Measurements from ENCODE around the gene FYN.

The FYN gene

DNA sequence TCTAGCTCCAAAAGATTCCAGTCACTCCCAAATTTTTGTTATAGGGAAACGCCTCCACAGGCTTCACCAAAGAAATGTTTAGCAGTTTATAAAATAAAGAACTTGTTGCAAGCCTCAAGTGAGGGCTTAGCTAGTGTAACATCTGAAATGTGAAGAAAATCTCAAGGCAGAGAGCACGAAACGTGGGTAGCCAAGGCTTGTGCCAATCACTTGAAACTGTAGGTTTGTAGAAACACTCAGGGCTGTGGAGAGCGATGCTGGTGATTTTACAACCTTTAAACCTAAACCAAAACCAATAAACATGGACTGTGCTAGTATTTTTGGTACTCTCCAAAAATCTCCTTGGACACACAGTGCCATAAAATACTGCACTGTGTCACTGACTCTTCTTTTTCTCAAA, 159.4 kb downstream of the FYN start:
- DNase-seq (ENCODE audit: insufficient read length, low spot score) (no peak), FAIRE-seq (no peak)
- TF ChIP-seq POU2F2 (IDR thresholded peaks at IDR 0.05; ENCODE audit: low read depth, low read length) (no peak), POLR2AphosphoS5 (IDR thresholded peaks at IDR 0.05; ENCODE audit: low read depth, low read length) (no peak), TAF1 (IDR thresholded peaks at IDR 0.05; ENCODE audit: low read depth, low read length) (no peak), SPI1 (IDR thresholded peaks at IDR 0.05; ENCODE audit: low read depth, low read length) (no peak), POLR2A (IDR thresholded peaks at IDR 0.05; ENCODE audit: low read depth, low read length) (no peak), PAX5 (IDR thresholded peaks at IDR 0.05; ENCODE audit: insufficient read depth, low read length, severe bottlenecking) (no peak)

DNA sequence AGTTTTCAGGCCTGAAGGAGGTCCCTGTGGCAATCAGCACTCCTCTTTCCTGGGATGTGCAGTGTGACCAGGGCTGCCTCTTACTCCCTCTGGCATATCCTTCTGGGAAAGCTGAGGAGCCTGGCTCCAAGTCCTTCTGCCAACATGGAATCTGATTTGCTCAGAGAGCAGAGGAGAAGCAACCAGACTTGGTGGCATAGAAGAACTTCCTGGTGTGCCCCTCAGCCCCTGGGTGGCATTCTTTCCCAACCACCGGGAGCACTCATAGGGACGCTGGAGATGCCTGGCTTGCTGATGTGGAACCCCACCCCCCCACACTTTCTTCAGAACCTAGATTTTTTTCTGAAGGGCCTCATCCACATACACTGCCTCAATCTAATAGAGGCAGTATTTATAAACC, 160.0 kb downstream of the FYN start:
- no peak for FAIRE-seq

DNA sequence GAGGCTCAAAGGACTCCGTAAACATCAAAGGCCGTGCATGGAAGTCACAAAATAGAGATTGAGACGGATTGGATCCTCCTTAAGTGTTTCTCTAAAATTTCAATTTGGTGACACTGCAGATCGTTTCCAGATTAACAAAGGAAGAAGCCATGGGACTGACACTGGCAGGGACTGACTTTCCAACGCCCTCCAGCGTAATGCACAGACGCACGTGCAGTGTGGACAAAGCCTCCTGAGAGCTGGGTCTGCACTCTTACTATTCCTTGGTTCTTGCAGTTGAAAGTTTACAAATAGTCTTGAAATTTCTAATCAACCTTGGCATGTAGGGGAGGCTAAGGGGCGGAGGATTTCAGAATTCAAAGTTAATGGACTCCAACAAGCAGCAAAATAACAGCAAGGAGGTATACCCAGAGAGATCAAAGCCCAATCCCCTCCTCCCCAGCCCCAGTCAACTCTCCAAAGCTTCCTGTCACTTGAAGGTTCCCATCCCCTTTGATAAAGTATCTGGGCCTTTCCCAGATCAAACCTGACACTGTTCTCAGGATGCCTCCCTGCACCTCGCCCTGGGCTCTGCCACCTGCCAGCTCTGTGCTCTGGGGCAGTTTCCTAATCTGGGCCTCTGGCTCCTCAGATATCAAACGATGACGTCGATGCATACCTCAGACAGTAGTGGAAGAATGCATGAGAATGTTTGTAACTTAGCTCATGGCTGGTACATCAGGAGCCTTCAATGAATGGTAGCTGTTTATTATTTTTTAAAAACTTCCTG, 161.1 kb downstream of the FYN start:
- FAIRE-seq (no peak), DNase-seq (ENCODE audit: insufficient read length, low spot score) (no peak)
- no peak for TF ChIP-seq POLR2AphosphoS5 (IDR thresholded peaks at IDR 0.05; ENCODE audit: low read depth, low read length)
- TF ChIP-seq POLR2A (IDR thresholded peaks at IDR 0.05; ENCODE audit: low read depth, low read length) = no peak
- no peak for TF ChIP-seq POU2F2 (IDR thresholded peaks at IDR 0.05; ENCODE audit: low read depth, low read length)
- TF ChIP-seq PAX5 (IDR thresholded peaks at IDR 0.05; ENCODE audit: insufficient read depth, low read length, severe bottlenecking) = no peak
- TF ChIP-seq TAF1 (IDR thresholded peaks at IDR 0.05; ENCODE audit: low read depth, low read length) = no peak
- TF ChIP-seq SPI1 (IDR thresholded peaks at IDR 0.05; ENCODE audit: low read depth, low read length) = no peak

More for the DNA sequence above, 160.0 kb downstream of the FYN start:
- TF ChIP-seq SPI1 (IDR thresholded peaks at IDR 0.05; ENCODE audit: low read depth, low read length) = no peak
- no peak for TF ChIP-seq POLR2A (IDR thresholded peaks at IDR 0.05; ENCODE audit: low read depth, low read length)
- TF ChIP-seq PAX5 (IDR thresholded peaks at IDR 0.05; ENCODE audit: insufficient read depth, low read length, severe bottlenecking) = no peak
- TF ChIP-seq TAF1 (IDR thresholded peaks at IDR 0.05; ENCODE audit: low read depth, low read length) = no peak
- TF ChIP-seq POU2F2 (IDR thresholded peaks at IDR 0.05; ENCODE audit: low read depth, low read length) = no peak
- TF ChIP-seq POLR2AphosphoS5 (IDR thresholded peaks at IDR 0.05; ENCODE audit: low read depth, low read length) = no peak
- no peak for DNase-seq (ENCODE audit: insufficient read length, low spot score)

DNA sequence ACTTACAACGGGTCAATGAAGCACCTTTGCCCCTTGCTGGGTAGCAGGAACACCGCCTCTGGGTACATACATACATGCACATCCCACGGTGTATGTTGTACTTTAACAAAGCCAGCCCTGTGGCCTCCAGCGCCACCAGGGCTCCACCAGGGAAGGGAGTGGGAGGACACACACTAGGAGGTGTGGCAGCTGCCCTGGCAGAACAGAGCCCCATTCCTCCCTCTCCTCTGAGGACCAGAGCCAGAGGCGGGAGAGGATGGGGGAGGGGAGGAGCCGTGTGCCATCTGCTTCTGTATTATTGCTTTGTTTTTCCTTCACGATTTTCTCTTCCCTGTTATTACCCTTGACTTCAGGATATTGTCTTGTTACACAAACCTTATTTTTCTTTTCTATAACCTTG, 161.8 kb downstream of the FYN start:
- FAIRE-seq (no peak), DNase-seq (ENCODE audit: insufficient read length, low spot score) (no peak)
- no peak for TF ChIP-seq POLR2AphosphoS5 (IDR thresholded peaks at IDR 0.05; ENCODE audit: low read depth, low read length)
- no peak for TF ChIP-seq POU2F2 (IDR thresholded peaks at IDR 0.05; ENCODE audit: low read depth, low read length)
- no peak for TF ChIP-seq POLR2A (IDR thresholded peaks at IDR 0.05; ENCODE audit: low read depth, low read length)
- TF ChIP-seq TAF1 (IDR thresholded peaks at IDR 0.05; ENCODE audit: low read depth, low read length) = no peak
- no peak for TF ChIP-seq PAX5 (IDR thresholded peaks at IDR 0.05; ENCODE audit: insufficient read depth, low read length, severe bottlenecking)
- no peak for TF ChIP-seq SPI1 (IDR thresholded peaks at IDR 0.05; ENCODE audit: low read depth, low read length)

DNA sequence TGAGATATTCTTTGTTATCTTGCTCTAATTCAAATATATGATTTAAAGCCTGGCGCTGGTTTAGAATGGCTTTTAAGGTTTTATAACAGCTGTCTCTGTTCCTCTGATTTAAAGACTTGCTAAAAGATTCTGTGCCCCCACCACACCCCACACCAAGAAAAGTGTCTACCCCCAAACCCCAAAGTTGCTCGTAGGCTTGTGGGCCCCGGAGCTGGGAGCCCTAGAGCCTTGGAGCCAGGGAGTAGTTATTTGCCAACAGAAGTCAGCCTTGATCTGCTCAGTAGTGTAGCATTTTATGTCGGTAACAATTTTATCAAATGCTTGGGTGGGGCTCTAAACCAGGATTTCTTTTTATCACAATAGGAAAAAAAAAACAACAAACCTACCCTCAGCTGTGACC, 162.3 kb downstream of the FYN start:
- DNase-seq (ENCODE audit: insufficient read length, low spot score) = no peak
- TF ChIP-seq POLR2AphosphoS5 (IDR thresholded peaks at IDR 0.05; ENCODE audit: low read depth, low read length) = no peak
- no peak for TF ChIP-seq TAF1 (IDR thresholded peaks at IDR 0.05; ENCODE audit: low read depth, low read length)
- no peak for TF ChIP-seq POLR2A (IDR thresholded peaks at IDR 0.05; ENCODE audit: low read depth, low read length)
- no peak for TF ChIP-seq POU2F2 (IDR thresholded peaks at IDR 0.05; ENCODE audit: low read depth, low read length)
- TF ChIP-seq PAX5 (IDR thresholded peaks at IDR 0.05; ENCODE audit: insufficient read depth, low read length, severe bottlenecking) = no peak
- TF ChIP-seq SPI1 (IDR thresholded peaks at IDR 0.05; ENCODE audit: low read depth, low read length) = no peak
- FAIRE-seq = no peak

DNA sequence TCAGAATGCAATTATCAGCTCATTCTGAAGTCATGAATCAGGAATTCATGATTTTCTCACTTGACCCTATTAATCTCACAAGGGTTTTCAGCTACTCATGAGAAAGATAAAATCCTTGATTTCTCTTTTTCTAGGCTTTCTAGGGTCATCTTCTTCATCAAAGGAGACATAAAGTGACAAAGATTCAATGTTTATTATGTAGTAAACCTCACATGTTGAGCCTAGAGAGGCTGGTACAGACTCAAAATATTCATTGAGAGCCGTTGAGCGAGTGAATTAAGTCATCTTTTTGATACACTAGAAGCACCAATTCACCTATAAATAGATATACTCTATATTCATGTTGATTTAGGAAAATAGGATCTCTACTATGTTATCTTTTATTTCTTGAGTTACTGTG, 162.8 kb downstream of the FYN start:
- TF ChIP-seq POLR2A (IDR thresholded peaks at IDR 0.05; ENCODE audit: low read depth, low read length) = no peak
- no peak for TF ChIP-seq SPI1 (IDR thresholded peaks at IDR 0.05; ENCODE audit: low read depth, low read length)
- TF ChIP-seq POLR2AphosphoS5 (IDR thresholded peaks at IDR 0.05; ENCODE audit: low read depth, low read length) = no peak
- TF ChIP-seq TAF1 (IDR thresholded peaks at IDR 0.05; ENCODE audit: low read depth, low read length) = no peak
- no peak for TF ChIP-seq PAX5 (IDR thresholded peaks at IDR 0.05; ENCODE audit: insufficient read depth, low read length, severe bottlenecking)
- TF ChIP-seq POU2F2 (IDR thresholded peaks at IDR 0.05; ENCODE audit: low read depth, low read length) = no peak
- no peak for DNase-seq (ENCODE audit: insufficient read length, low spot score)
- FAIRE-seq = no peak

DNA sequence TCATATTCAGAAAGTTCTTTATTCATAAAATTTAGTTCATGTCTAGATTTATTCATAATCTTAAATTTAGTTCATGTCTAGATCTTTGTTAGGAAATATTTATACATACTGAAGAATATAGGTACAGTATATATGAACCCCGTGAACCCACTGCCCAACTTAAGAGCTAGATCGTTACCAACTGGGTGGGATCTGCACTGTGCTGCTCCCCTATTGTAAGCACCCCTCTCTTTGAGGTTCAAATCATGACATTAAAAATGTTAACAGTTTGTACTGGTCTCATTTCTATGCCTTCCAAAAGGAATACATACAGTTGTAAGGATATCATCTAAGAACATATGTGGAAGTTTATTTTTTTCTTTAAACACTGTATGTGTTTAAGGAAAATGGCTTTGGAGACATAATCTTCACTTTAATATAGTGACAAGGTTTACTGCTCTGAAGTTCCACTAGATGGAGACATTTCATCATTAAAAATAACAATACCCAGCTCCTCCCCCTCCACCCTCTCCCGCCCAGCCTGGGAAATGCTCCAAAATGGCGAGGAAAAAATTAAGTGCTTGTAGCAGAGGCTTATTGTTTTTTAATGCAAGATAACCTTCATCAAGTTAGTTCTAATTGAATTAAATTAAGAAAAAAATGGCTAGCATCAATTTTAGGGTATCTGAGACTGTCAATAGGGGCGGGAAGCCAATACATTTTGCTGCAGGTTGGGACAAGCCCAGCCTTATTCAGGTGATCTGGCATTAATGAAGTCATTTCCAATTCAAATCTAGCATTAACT, 163.4 kb downstream of the FYN start:
- DNase-seq (ENCODE audit: insufficient read length, low spot score) = peak; percentile 39
- no peak for TF ChIP-seq TAF1 (IDR thresholded peaks at IDR 0.05; ENCODE audit: low read depth, low read length)
- TF ChIP-seq POU2F2 (IDR thresholded peaks at IDR 0.05; ENCODE audit: low read depth, low read length) = no peak
- no peak for TF ChIP-seq SPI1 (IDR thresholded peaks at IDR 0.05; ENCODE audit: low read depth, low read length)
- no peak for TF ChIP-seq POLR2AphosphoS5 (IDR thresholded peaks at IDR 0.05; ENCODE audit: low read depth, low read length)
- no peak for TF ChIP-seq PAX5 (IDR thresholded peaks at IDR 0.05; ENCODE audit: insufficient read depth, low read length, severe bottlenecking)
- no peak for TF ChIP-seq POLR2A (IDR thresholded peaks at IDR 0.05; ENCODE audit: low read depth, low read length)
- peak; percentile 74 for FAIRE-seq

DNA sequence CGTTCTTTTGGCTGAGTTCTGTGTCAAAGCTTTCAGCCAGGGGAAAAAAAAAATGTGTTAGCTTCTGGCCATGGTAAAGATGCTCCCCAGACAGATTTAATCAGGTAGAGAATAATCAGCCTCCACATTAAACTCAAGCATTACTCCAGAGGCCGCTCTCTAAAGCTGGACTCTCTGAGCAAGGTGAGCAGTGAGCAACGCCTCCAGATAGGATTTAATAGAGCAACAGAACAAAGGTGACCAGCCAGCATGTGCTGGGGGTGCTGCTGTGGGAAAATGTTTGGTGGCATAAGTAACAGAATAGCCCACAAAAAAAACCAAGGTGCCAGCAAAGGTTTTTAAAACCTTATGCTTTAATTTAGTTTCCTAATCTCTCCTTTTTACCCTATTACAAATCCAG, 164.1 kb downstream of the FYN start:
- TF ChIP-seq POLR2A (IDR thresholded peaks at IDR 0.05; ENCODE audit: low read depth, low read length) (no peak), SPI1 (IDR thresholded peaks at IDR 0.05; ENCODE audit: low read depth, low read length) (no peak), POLR2AphosphoS5 (IDR thresholded peaks at IDR 0.05; ENCODE audit: low read depth, low read length) (no peak), POU2F2 (IDR thresholded peaks at IDR 0.05; ENCODE audit: low read depth, low read length) (no peak), TAF1 (IDR thresholded peaks at IDR 0.05; ENCODE audit: low read depth, low read length) (no peak)
- no peak for FAIRE-seq
- DNase-seq (ENCODE audit: insufficient read length, low spot score) = no peak

DNA sequence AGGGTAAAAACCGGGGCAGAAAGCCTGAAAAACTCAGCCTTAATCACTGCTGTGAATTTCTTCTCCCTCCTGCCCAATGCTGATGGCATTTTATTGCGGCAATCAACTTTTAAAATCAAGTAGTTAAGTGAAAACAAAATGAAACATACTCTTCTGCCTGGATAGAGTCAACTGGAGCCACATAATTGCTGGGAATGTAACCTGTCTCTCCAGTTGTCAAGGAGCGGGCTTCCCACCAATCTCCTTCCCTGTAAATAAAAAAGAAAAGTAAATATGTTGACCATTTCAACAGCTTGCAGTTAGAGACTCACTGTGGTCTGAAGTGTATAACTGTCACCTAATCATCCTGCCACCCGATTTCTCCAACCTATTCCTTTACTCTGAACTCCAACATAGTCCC, 165.5 kb downstream of the FYN start:
- DNase-seq (ENCODE audit: insufficient read length, low spot score) (no peak), FAIRE-seq (no peak)

More for the DNA sequence above, 165.5 kb downstream of the FYN start:
- TF ChIP-seq TAF1 (IDR thresholded peaks at IDR 0.05; ENCODE audit: low read depth, low read length) = no peak
- TF ChIP-seq POLR2A (IDR thresholded peaks at IDR 0.05; ENCODE audit: low read depth, low read length) = no peak
- no peak for TF ChIP-seq POLR2AphosphoS5 (IDR thresholded peaks at IDR 0.05; ENCODE audit: low read depth, low read length)
- TF ChIP-seq PAX5 (IDR thresholded peaks at IDR 0.05; ENCODE audit: insufficient read depth, low read length, severe bottlenecking) = no peak
- TF ChIP-seq POU2F2 (IDR thresholded peaks at IDR 0.05; ENCODE audit: low read depth, low read length) = no peak
- no peak for TF ChIP-seq SPI1 (IDR thresholded peaks at IDR 0.05; ENCODE audit: low read depth, low read length)

Data from GM12891 (cell line).